Peyer's patch (tissue), 4 donors: ENCODE results near the gene FOXL2. TPM values are rescaled to one million over a fixed set of nuclear protein-coding genes. Genes with fewer than 3 reads are reported as not detected.

Experiments used
- DNase-seq, 3 donors: peaks; one replicate each; pipeline ENCODE4 v3.0.0-alpha.2; 2017 to 2019
- H3K27ac ChIP-seq, 4 donors: fragments of 200-600 bp; sonication (generic); one replicate each; pipeline ENCODE4 v1.5.1; 2016 to 2019
- H3K27me3 ChIP-seq, 2 donors: fragments of 200-600 bp; sonication (generic); one replicate each; pipeline ENCODE4 v1.5.1; 2019
- H3K36me3 ChIP-seq, 3 donors: fragments of 200-600 bp; sonication (generic); one replicate each; pipeline ENCODE4 v1.5.1; 2016 to 2019
- H3K4me1 ChIP-seq, 4 donors: fragments of 200-600 bp; sonication (generic); one replicate each; pipeline ENCODE4 v1.5.1; 2016 to 2019
- H3K4me3 ChIP-seq, 4 donors: fragments of 200-600 bp; sonication (generic); 1 replicate in 3 of 4; 2 replicates in 1 of 4; pipeline ENCODE4 v1.5.1; 2016 to 2019; ENCODE audit warnings: mild to moderate bottlenecking in 1 of 4
- H3K9me3 ChIP-seq, 4 donors: fragments of 200-600 bp; sonication (generic); one replicate each; pipeline ENCODE4 v1.5.1; 2016 to 2019; ENCODE audit warnings: mild to moderate bottlenecking in 1 of 4
- CTCF ChIP-seq, 6 experiments: fragments of 450-650 bp in 4 of 6; fragments of 200-600 bp in 2 of 6; sonication (generic) in 1 of 6; IDR thresholded peaks; one replicate each; pipeline ENCODE4 v1.5.1; 2017 to 2019; ENCODE audit warnings: antibody characterized with exemption in 6 of 6, mild to moderate bottlenecking in 3 of 6, moderate library complexity in 1 of 6
- POLR2A ChIP-seq, 2 donors: fragments of 450-650 bp; IDR thresholded peaks; one replicate each; pipeline ENCODE4 v1.5.1; 2017; ENCODE audit warnings: antibody characterized with exemption in 2 of 2, mild to moderate bottlenecking in 2 of 2, moderate library complexity in 2 of 2
- total RNA-seq, 4 donors: library from RNA; depleted of rRNA; stranded (reverse); fragments of >200 nt; gene quantifications; one replicate each; pipeline ENCODE4 v1.1.0, GENCODE V29; 2016

Gene FOXL2
- total RNA-seq, 4 donors from 2014 or later: not detected

GRCh38 chr3:138935863-138936740 lies 10.8 kb downstream of the FOXL2 start:
- Histone ChIP-seq H3K4me1 (peaks cover 3 to 44% (median 12%) of the 10 kb centered on the region in 4 donors), H3K9me3 (no peaks in the 10 kb centered on the region), H3K27me3 (peaks cover 0 to 47% of the 10 kb centered on the region in 2 donors), H3K27ac (no peak overlapping the region), H3K4me3 (peak overlapping the region in 3 of 4 donors; percentile 31 to 48 (median 33)), H3K36me3 (no peaks in the 10 kb centered on the region)
- peak; percentile 34 to 81 (median 79) for DNase-seq
- TF ChIP-seq POLR2A (IDR thresholded peaks at IDR 0.05) (no peak), CTCF (IDR thresholded peaks at IDR 0.05) (peak; percentile 55 to 86 (median 78))

GRCh38 chr3:138935505-138935862 lies 11.5 kb downstream of the FOXL2 start:
- peak overlapping the region in 3 of 4 donors; percentile 31 to 48 (median 33) for H3K4me3 ChIP-seq
- no peaks in the 10 kb centered on the region for H3K9me3 ChIP-seq
- DNase-seq: no peak
- H3K36me3 ChIP-seq: no peaks in the 10 kb centered on the region
- peaks cover 0 to 41% of the 10 kb centered on the region in 2 donors for H3K27me3 ChIP-seq
- peaks cover 3 to 44% (median 12%) of the 10 kb centered on the region in 4 donors for H3K4me1 ChIP-seq
- H3K27ac ChIP-seq: no peak overlapping the region
- TF ChIP-seq POLR2A (IDR thresholded peaks at IDR 0.05): no peak
- no peak for TF ChIP-seq CTCF (IDR thresholded peaks at IDR 0.05)

- H3K27ac ChIP-seq: no peak overlapping the region
- H3K9me3 ChIP-seq: no peaks in the 10 kb centered on the region
- TF ChIP-seq CTCF (IDR thresholded peaks at IDR 0.05): no peak
- TF ChIP-seq POLR2A (IDR thresholded peaks at IDR 0.05): no peak
- no peaks in the 10 kb centered on the region for H3K36me3 ChIP-seq
- H3K4me1 ChIP-seq: peaks cover 3 to 36% (median 12%) of the 10 kb centered on the region in 4 donors
- no peak for DNase-seq
- H3K4me3 ChIP-seq: no peak overlapping the region
- peaks cover 0 to 29% of the 10 kb centered on the region in 2 donors for H3K27me3 ChIP-seq
These were observed 12.8 kb downstream of the FOXL2 start for GRCh38 chr3:138933981-138934691.

GRCh38 chr3:138933068-138933668 lies 13.8 kb downstream of the FOXL2 start:
- no peak overlapping the region for H3K27ac ChIP-seq
- H3K36me3 ChIP-seq: no peaks in the 10 kb centered on the region
- H3K9me3 ChIP-seq: no peaks in the 10 kb centered on the region
- no peak for DNase-seq
- H3K4me3 ChIP-seq: no peak overlapping the region
- peaks cover 0 to 26% (median 12%) of the 10 kb centered on the region in 4 donors for H3K4me1 ChIP-seq
- TF ChIP-seq CTCF (IDR thresholded peaks at IDR 0.05) (no peak), POLR2A (IDR thresholded peaks at IDR 0.05) (no peak)
- H3K27me3 ChIP-seq: peaks cover 0 to 19% of the 10 kb centered on the region in 2 donors

GRCh38 chr3:138928727-138929372 lies 18.1 kb downstream of the FOXL2 start:
- TF ChIP-seq POLR2A (IDR thresholded peaks at IDR 0.05) (no peak), CTCF (IDR thresholded peaks at IDR 0.05) (no peak)
- DNase-seq: no peak
- H3K4me1 ChIP-seq: no peaks in the 10 kb centered on the region
- no peaks in the 10 kb centered on the region for H3K27me3 ChIP-seq
- no peak overlapping the region for H3K4me3 ChIP-seq
- no peaks in the 10 kb centered on the region for H3K9me3 ChIP-seq
- H3K36me3 ChIP-seq: no peaks in the 10 kb centered on the region
- no peak overlapping the region for H3K27ac ChIP-seq
